ENCODE measurements around the gene ST6GAL2.

- TF ChIP-seq CTCF (IDR thresholded peaks at IDR 0.05) (no peak), POLR2AphosphoS5 (IDR thresholded peaks at IDR 0.05) (no peak), POLR2A (IDR thresholded peaks at IDR 0.05) (no peak)
Observed at GRCh38 chr2:106931717-106932335, 45.9 kb upstream of the ST6GAL2 start.
